WTC11 (cell line): Measurements from ENCODE around the gene RBM47. TPM values are rescaled to one million over a fixed set of nuclear protein-coding genes. Genes with fewer than 3 reads are reported as not detected.

Experiments used
- ATAC-seq: fragments of 200-7000 bp; cut with Tn5 transposase; 2 replicates; pipeline ENCODE4 v1.10.0; 2021; ENCODE audit warnings: mild to moderate bottlenecking, moderate library complexity
- CTCF ChIA-PET: fragments of 300-600 bp; sonication (Branson Sonifier 250); formaldehyde crosslinking; loops from one replicate; lab custom pipeline; 2021; ENCODE audit warnings: antibody characterized with exemption; lab: Charles Lee
- POLR2A ChIA-PET: fragments of 350-600 bp; sonication (Branson Sonifier 250); formaldehyde crosslinking; loops from one replicate; lab custom pipeline; 2021; ENCODE audit warnings: antibody characterized with exemption; lab: Charles Lee
- DNase-seq: peaks from one replicate; pipeline ENCODE4 v3.0.0; 2021; ENCODE audit warnings: low spot score
- H3K27ac Mint-ChIP-seq: 2 replicates; pipeline ENCODE4 v1.8.0; 2021; ENCODE audit warnings: mixed read lengths
- H3K27me3 Mint-ChIP-seq: 2 replicates; pipeline ENCODE4 v1.8.0; 2021; ENCODE audit warnings: low read depth, mild to moderate bottlenecking, moderate library complexity, mixed read lengths
- H3K36me3 Mint-ChIP-seq: 2 replicates; pipeline ENCODE4 v1.8.0; 2021; ENCODE audit warnings: mixed read lengths
- H3K4me1 Mint-ChIP-seq: 2 replicates; pipeline ENCODE4 v1.8.0; 2022; ENCODE audit warnings: mixed read lengths
- H3K4me3 Mint-ChIP-seq: 2 replicates; pipeline ENCODE4 v1.8.0; 2021; ENCODE audit warnings: mild to moderate bottlenecking, moderate library complexity, mixed read lengths
- H3K9me3 Mint-ChIP-seq: 2 replicates; pipeline ENCODE4 v1.8.0; 2021; ENCODE audit warnings: mixed read lengths
- AFF4 ChIP-seq: sonication (generic); formaldehyde crosslinking; IDR thresholded peaks from 2 replicates; pipeline ENCODE4 v1.8.1; 2023; ENCODE audit warnings: mild to moderate bottlenecking, missing genetic modification reagents, borderline replicate concordance
- AR ChIP-seq: fragments of 250-450 bp; sonication (Bioruptor Pico); IDR thresholded peaks from 2 replicates; pipeline ENCODE4 v1.9.0; 2021; ENCODE audit warnings: mild to moderate bottlenecking
- ATF2 ChIP-seq: sonication (generic); formaldehyde crosslinking; IDR thresholded peaks from 2 replicates; pipeline ENCODE4 v1.8.1; 2022; ENCODE audit warnings: low read depth, missing genetic modification reagents, borderline replicate concordance
- CDX4 ChIP-seq: fragments of 250-450 bp; sonication (Bioruptor Pico); IDR thresholded peaks from 2 replicates; pipeline ENCODE4 v1.9.0; 2021; ENCODE audit warnings: moderate library complexity, mild to moderate bottlenecking, inconsistent platforms, borderline replicate concordance
- CREB1 ChIP-seq: sonication (generic); formaldehyde crosslinking; IDR thresholded peaks from 2 replicates; pipeline ENCODE4 v1.8.0; 2023; ENCODE audit warnings: mild to moderate bottlenecking, missing genetic modification reagents
- EMX1 ChIP-seq: fragments of 250-450 bp; sonication (Bioruptor Pico); IDR thresholded peaks from 2 replicates; pipeline ENCODE4 v1.8.0; 2021; ENCODE audit warnings: mild to moderate bottlenecking
- ESRRA ChIP-seq: sonication (generic); formaldehyde crosslinking; IDR thresholded peaks from 2 replicates; pipeline ENCODE4 v1.8.1; 2022; ENCODE audit warnings: mild to moderate bottlenecking, missing genetic modification reagents, borderline replicate concordance
- FOXJ3 ChIP-seq: sonication (generic); formaldehyde crosslinking; IDR thresholded peaks from 2 replicates; pipeline ENCODE4 v1.9.0; 2021; ENCODE audit warnings: missing genetic modification reagents, mild to moderate bottlenecking, borderline replicate concordance
- FOXP1 ChIP-seq: sonication (generic); formaldehyde crosslinking; IDR thresholded peaks from 2 replicates; pipeline ENCODE4 v1.8.0; 2022; ENCODE audit warnings: missing genetic modification reagents, mild to moderate bottlenecking, moderate library complexity, borderline replicate concordance
- GABPB1 ChIP-seq: sonication (generic); formaldehyde crosslinking; IDR thresholded peaks from 2 replicates; pipeline ENCODE4 v1.8.1; 2023; ENCODE audit warnings: mild to moderate bottlenecking, missing genetic modification reagents
- PRRX2 ChIP-seq: fragments of 250-450 bp; sonication (Bioruptor Pico); IDR thresholded peaks from 2 replicates; pipeline ENCODE4 v1.8.0; 2021; ENCODE audit warnings: mild to moderate bottlenecking
- SOX15 ChIP-seq: fragments of 250-450 bp; sonication (Bioruptor Pico); IDR thresholded peaks from 2 replicates; pipeline ENCODE4 v1.9.0; 2021; ENCODE audit warnings: mild to moderate bottlenecking
- TP53 ChIP-seq: sonication (generic); formaldehyde crosslinking; IDR thresholded peaks from 2 replicates; pipeline ENCODE4 v1.8.1; 2023; ENCODE audit warnings: mild to moderate bottlenecking, missing genetic modification reagents
- ZNF232 ChIP-seq: sonication (generic); formaldehyde crosslinking; IDR thresholded peaks from 2 replicates; pipeline ENCODE4 v1.8.0; 2022; ENCODE audit warnings: mild to moderate bottlenecking, missing genetic modification reagents
- ZNF396 ChIP-seq: fragments of 250-450 bp; sonication (Bioruptor Pico); IDR thresholded peaks from 2 replicates; pipeline ENCODE4 v1.8.0; 2021; ENCODE audit warnings: mild to moderate bottlenecking, moderate library complexity, borderline replicate concordance
- ZNF532 ChIP-seq: fragments of 250-450 bp; sonication (Bioruptor Pico); IDR thresholded peaks from 2 replicates; pipeline ENCODE4 v1.9.0; 2021; ENCODE audit warnings: mild to moderate bottlenecking, borderline replicate concordance
- total RNA-seq: library from RNA; stranded (reverse); gene quantifications from 3 replicates; pipeline ENCODE4 v1.2.3, GENCODE V29; 2021

RBM47 gene
- total RNA-seq, 1 experiment from 2014 or later = 97.9 TPM

- TF ChIP-seq FOXP1 (CRISPR knock-in tag) = no peak
These were observed 35.1 kb downstream of the RBM47 start (continued) for GRCh38 chr4:40594261-40595178.

- H3K27ac Mint-ChIP-seq = no peak overlapping the region
- H3K4me1 Mint-ChIP-seq = peaks cover 22% of the 10 kb centered on the region
- no peak overlapping the region for H3K4me3 Mint-ChIP-seq
- ATAC-seq (no peak), DNase-seq (no peak)
- ChIA-PET POLR2A (no interaction called here), CTCF (no interaction called here)
- peaks cover 44% of the 10 kb centered on the region for H3K36me3 Mint-ChIP-seq
- H3K9me3 Mint-ChIP-seq = no peaks in the 10 kb centered on the region
- TF ChIP-seq CREB1 (CRISPR knock-in tag) (no peak), TP53 (CRISPR knock-in tag) (no peak), AFF4 (no peak)
- no peaks in the 10 kb centered on the region for H3K27me3 Mint-ChIP-seq
These were observed 37.6 kb downstream of the RBM47 start for GRCh38 chr4:40592034-40592433.

GRCh38 chr4:40587826-40588225 is 41.8 kb downstream of the RBM47 start:
- peak overlapping the region; percentile 29; the same call in 1 of the 2 replicates for H3K27ac Mint-ChIP-seq
- peaks cover 42% of the 10 kb centered on the region for H3K4me1 Mint-ChIP-seq
- DNase-seq (no peak), ATAC-seq (no peak)
- H3K9me3 Mint-ChIP-seq = no peaks in the 10 kb centered on the region
- peaks cover 22% of the 10 kb centered on the region for H3K36me3 Mint-ChIP-seq
- TF ChIP-seq PRRX2 (CRISPR knock-in tag) (no peak), ESRRA (CRISPR knock-in tag) (no peak)
- H3K4me3 Mint-ChIP-seq = no peak overlapping the region
- ChIA-PET CTCF (no interaction called here), POLR2A (no interaction called here)
- no peaks in the 10 kb centered on the region for H3K27me3 Mint-ChIP-seq

- peak overlapping the region; percentile 7 for H3K27ac Mint-ChIP-seq
- no peaks in the 10 kb centered on the region for H3K9me3 Mint-ChIP-seq
- peaks cover 22% of the 10 kb centered on the region for H3K36me3 Mint-ChIP-seq
- TF ChIP-seq ATF2 (CRISPR knock-in tag) = no peak
- TF ChIP-seq FOXJ3 (CRISPR knock-in tag) = no peak
- no peak for TF ChIP-seq GABPB1
- no peak for TF ChIP-seq AR (CRISPR knock-in tag)
- no peak for TF ChIP-seq EMX1 (CRISPR knock-in tag)
- TF ChIP-seq ZNF532 (CRISPR knock-in tag) = no peak
- no peak for TF ChIP-seq ZNF232 (CRISPR knock-in tag)
- TF ChIP-seq SOX15 (CRISPR knock-in tag) = no peak
- TF ChIP-seq ZNF396 (CRISPR knock-in tag) = no peak
- TF ChIP-seq CDX4 (CRISPR knock-in tag) = no peak
These were observed 42.3 kb downstream of the RBM47 start for GRCh38 chr4:40587351-40587750.

More at GRCh38 chr4:40587351-40587750, 42.3 kb downstream of the RBM47 start:
- DNase-seq (no peak), ATAC-seq (no peak)
- H3K4me1 Mint-ChIP-seq = peaks cover 45% of the 10 kb centered on the region
- H3K27me3 Mint-ChIP-seq = no peaks in the 10 kb centered on the region
- H3K4me3 Mint-ChIP-seq = no peak overlapping the region
- CTCF ChIA-PET = no interaction called here
- POLR2A ChIA-PET = no interaction called here
